ENCODE measurements around the gene TRDN. TPM values are rescaled to one million over a fixed set of nuclear protein-coding genes. Genes with fewer than 3 reads are reported as not detected.
A peak's percentile ranks its signal among the peaks of the same experiment; 100 is the strongest.
"Not testable (repeated sequence)": the region's sequence is repeated elsewhere in the genome, so short reads cannot be mapped to it uniquely, and the experiment has no call there.

TRDN gene
- total and polyA plus RNA-seq, 2 donors from 2014 or later = 0.19 TPM; not detected in 1

- no peaks in the 10 kb centered on the region for H3K4me1 ChIP-seq (ENCODE audit: control insufficient read depth in 2 of 3, insufficient read depth in 2 of 3, low read depth in 1 of 3, low read length in 3 of 3)
- FAIRE-seq = no peak
- no peak overlapping the region for H3K9ac ChIP-seq (ENCODE audit: low read length in 3 of 3)
- H3K27ac ChIP-seq (ENCODE audit: low read depth in 2 of 2, low read length in 2 of 2) = no peak overlapping the region
- no peak overlapping the region for H3K4me3 ChIP-seq (ENCODE audit: low read length in 3 of 3)
- intact Hi-C loops (cut with DNase I) = no loop called here
- DNase-seq = no peak
- TF ChIP-seq CTCF (IDR thresholded peaks at IDR 0.05; ENCODE audit: borderline replicate concordance, extremely low read depth, insufficient read depth) = no peak
- H3K27me3 ChIP-seq (ENCODE audit: control insufficient read depth, insufficient read depth, low read length) = no peaks in the 10 kb centered on the region
- H3K36me3 ChIP-seq (ENCODE audit: control insufficient read depth in 2 of 3, insufficient read depth in 3 of 3, low read length in 3 of 3) = no peaks in the 10 kb centered on the region
- H3K9me3 ChIP-seq (ENCODE audit: control insufficient read depth in 2 of 3, insufficient read depth in 1 of 3, low read length in 3 of 3) = no peaks in the 10 kb centered on the region
These were observed 74.5 kb downstream of the TRDN start for GRCh38 chr6:123562264-123562663.

- H3K36me3 ChIP-seq (ENCODE audit: control insufficient read depth in 2 of 3, insufficient read depth in 3 of 3, low read length in 3 of 3); intact Hi-C loops (cut with DNase I); H3K4me1 ChIP-seq (ENCODE audit: control insufficient read depth in 2 of 3, insufficient read depth in 2 of 3, low read depth in 1 of 3, low read length in 3 of 3); FAIRE-seq; H3K27me3 ChIP-seq (ENCODE audit: control insufficient read depth, insufficient read depth, low read length); H3K9me3 ChIP-seq (ENCODE audit: control insufficient read depth in 2 of 3, insufficient read depth in 1 of 3, low read length in 3 of 3); H3K27ac ChIP-seq (ENCODE audit: low read depth in 2 of 2, low read length in 2 of 2); H3K9ac ChIP-seq (ENCODE audit: low read length in 3 of 3); H3K4me3 ChIP-seq (ENCODE audit: low read length in 3 of 3); DNase-seq: not testable (repeated sequence)
These were observed 76.9 kb downstream of the TRDN start for GRCh38 chr6:123559816-123560215.

GRCh38 chr6:123557474-123557873 lies 79.3 kb downstream of the TRDN start:
- FAIRE-seq; H3K27me3 ChIP-seq (ENCODE audit: control insufficient read depth, insufficient read depth, low read length); H3K4me3 ChIP-seq (ENCODE audit: low read length in 3 of 3); H3K9me3 ChIP-seq (ENCODE audit: control insufficient read depth in 2 of 3, insufficient read depth in 1 of 3, low read length in 3 of 3); H3K9ac ChIP-seq (ENCODE audit: low read length in 3 of 3); H3K27ac ChIP-seq (ENCODE audit: low read depth in 2 of 2, low read length in 2 of 2); H3K36me3 ChIP-seq (ENCODE audit: control insufficient read depth in 2 of 3, insufficient read depth in 3 of 3, low read length in 3 of 3); H3K4me1 ChIP-seq (ENCODE audit: control insufficient read depth in 2 of 3, insufficient read depth in 2 of 3, low read depth in 1 of 3, low read length in 3 of 3); intact Hi-C loops (cut with DNase I): not testable (repeated sequence)
- peak in 1 of 5 donors; percentile 47 for DNase-seq

- no peak overlapping the region for H3K9ac ChIP-seq (ENCODE audit: low read length in 3 of 3)
- no peak for TF ChIP-seq CTCF (IDR thresholded peaks at IDR 0.05; ENCODE audit: borderline replicate concordance, extremely low read depth, insufficient read depth)
- H3K9me3 ChIP-seq (ENCODE audit: control insufficient read depth in 2 of 3, insufficient read depth in 1 of 3, low read length in 3 of 3) = no peaks in the 10 kb centered on the region
- FAIRE-seq = no peak
- no peaks in the 10 kb centered on the region for H3K27me3 ChIP-seq (ENCODE audit: control insufficient read depth, insufficient read depth, low read length)
- H3K27ac ChIP-seq (ENCODE audit: low read depth in 2 of 2, low read length in 2 of 2) = no peak overlapping the region
- H3K4me3 ChIP-seq (ENCODE audit: low read length in 3 of 3) = no peak overlapping the region
- DNase-seq = peak in 1 of 5 donors; percentile 4
- no peaks in the 10 kb centered on the region for H3K36me3 ChIP-seq (ENCODE audit: control insufficient read depth in 2 of 3, insufficient read depth in 3 of 3, low read length in 3 of 3)
- H3K4me1 ChIP-seq (ENCODE audit: control insufficient read depth in 2 of 3, insufficient read depth in 2 of 3, low read depth in 1 of 3, low read length in 3 of 3) = no peaks in the 10 kb centered on the region
- intact Hi-C loops (cut with DNase I) = no loop called here
These were observed 84.6 kb downstream of the TRDN start for GRCh38 chr6:123551939-123552707.
